ENCODE results near the gene PPP4R4.

DNA sequence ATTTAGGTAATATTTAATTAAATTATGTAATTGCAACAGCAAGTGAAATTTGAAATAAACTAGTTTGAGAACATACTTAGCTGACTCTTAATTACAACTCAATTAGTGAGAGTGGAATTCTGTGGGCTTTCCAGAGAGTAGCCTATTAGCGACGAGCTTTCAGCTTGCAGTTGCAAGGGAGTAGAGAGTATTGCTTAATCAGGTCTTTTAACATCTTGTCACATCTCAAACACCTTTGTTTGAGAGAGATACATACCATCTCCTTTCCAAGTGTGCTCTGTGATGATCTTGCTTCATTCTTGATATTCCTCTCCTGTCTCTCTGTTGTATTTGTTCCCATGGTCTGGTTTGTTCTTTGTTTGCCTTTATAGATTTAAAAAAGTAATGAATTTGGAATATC lies 7.7 kb downstream of the PPP4R4 start:
- no peak for TF ChIP-seq EZH2 (IDR thresholded peaks at IDR 0.05)
- TF ChIP-seq, protein P1, sequence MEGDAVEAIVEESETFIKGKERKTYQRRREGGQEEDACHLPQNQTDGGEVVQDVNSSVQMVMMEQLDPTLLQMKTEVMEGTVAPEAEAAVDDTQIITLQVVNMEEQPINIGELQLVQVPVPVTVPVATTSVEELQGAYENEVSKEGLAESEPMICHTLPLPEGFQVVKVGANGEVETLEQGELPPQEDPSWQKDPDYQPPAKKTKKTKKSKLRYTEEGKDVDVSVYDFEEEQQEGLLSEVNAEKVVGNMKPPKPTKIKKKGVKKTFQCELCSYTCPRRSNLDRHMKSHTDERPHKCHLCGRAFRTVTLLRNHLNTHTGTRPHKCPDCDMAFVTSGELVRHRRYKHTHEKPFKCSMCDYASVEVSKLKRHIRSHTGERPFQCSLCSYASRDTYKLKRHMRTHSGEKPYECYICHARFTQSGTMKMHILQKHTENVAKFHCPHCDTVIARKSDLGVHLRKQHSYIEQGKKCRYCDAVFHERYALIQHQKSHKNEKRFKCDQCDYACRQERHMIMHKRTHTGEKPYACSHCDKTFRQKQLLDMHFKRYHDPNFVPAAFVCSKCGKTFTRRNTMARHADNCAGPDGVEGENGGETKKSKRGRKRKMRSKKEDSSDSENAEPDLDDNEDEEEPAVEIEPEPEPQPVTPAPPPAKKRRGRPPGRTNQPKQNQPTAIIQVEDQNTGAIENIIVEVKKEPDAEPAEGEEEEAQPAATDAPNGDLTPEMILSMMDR (IDR thresholded peaks at IDR 0.05), result no peak
